B cell (primary cell): Measurements from ENCODE around the gene UPF1. TPM values are rescaled to one million over a fixed set of nuclear protein-coding genes. Genes with fewer than 3 reads are reported as not detected.

Source experiments
- ATAC-seq: fragments of 200-7000 bp; cut with Tn5 transposase; one replicate; pipeline ENCODE4 v1.10.0; 2021; ENCODE audit warnings: low read depth, mild to moderate bottlenecking, moderate number of reproducible peaks, moderate library complexity
- CTCF ChIA-PET: fragments of 350-600 bp; sonication (Branson Sonifier 250); formaldehyde crosslinking; loops from one replicate; lab custom pipeline; 2021; ENCODE audit warnings: antibody characterized with exemption, inconsistent platforms; lab: Charles Lee
- POLR2A ChIA-PET: fragments of 350-600 bp; sonication (Branson Sonifier 250); formaldehyde crosslinking; loops from one replicate; lab custom pipeline; 2021; ENCODE audit warnings: antibody characterized with exemption; lab: Charles Lee
- DNase-seq: peaks from one replicate; pipeline ENCODE4 v3.0.0; 2013
- H2AFZ ChIP-seq: 2 replicates; pipeline ENCODE4 v1.6.1; 2012; ENCODE audit warnings: mild to moderate bottlenecking, low read depth, low read length; ENCODE audit not compliant: insufficient read depth, poor library complexity, severe bottlenecking
- H3K27ac ChIP-seq, 2 donors: 1 replicate in 1 of 2; 2 replicates in 1 of 2; pipeline ENCODE4 v1.5.1; 2012 to 2013; ENCODE audit warnings: low read length in 2 of 2, mild to moderate bottlenecking in 2 of 2, moderate library complexity in 1 of 2
- H3K27me3 ChIP-seq, 4 experiments: fragments of 200-600 bp in 1 of 4; sonication (generic) in 1 of 4; replicated peaks in 1 of 4; 1 replicate in 2 of 4; 2 replicates in 2 of 4; pipeline versions ENCODE4 v1.6.1 to v1.7.0; 2013 to 2016; ENCODE audit warnings: low read length in 3 of 4, mild to moderate bottlenecking in 2 of 4, mixed read lengths in 1 of 4, moderate library complexity in 1 of 4; ENCODE audit not compliant: insufficient read depth in 4 of 4, control insufficient read depth in 3 of 4; ENCODE audit errors: control extremely low read depth in 1 of 4
- H3K36me3 ChIP-seq, 2 experiments: replicated peaks in 1 of 2; 1 replicate in 1 of 2; 2 replicates in 1 of 2; pipeline versions ENCODE4 v1.6.1 to v1.7.1; 2013; ENCODE audit warnings: low read length in 1 of 2; ENCODE audit not compliant: insufficient read depth in 2 of 2, control insufficient read depth in 1 of 2; ENCODE audit errors: control extremely low read depth in 1 of 2, extremely low read depth in 1 of 2
- H3K4me1 ChIP-seq, 2 donors: fragments of 200-600 bp in 1 of 2; sonication (generic) in 1 of 2; 1 replicate in 1 of 2; 2 replicates in 1 of 2; pipeline versions ENCODE4 v1.5.1 to v1.6.1; 2013 to 2017; ENCODE audit warnings: low read length in 2 of 2; ENCODE audit not compliant: control insufficient read depth in 2 of 2, insufficient read depth in 2 of 2
- H3K4me2 ChIP-seq: replicated peaks from 2 replicates; pipeline ENCODE3; 2012; ENCODE audit warnings: mild to moderate bottlenecking, low read depth, low read length; ENCODE audit not compliant: poor library complexity, severe bottlenecking
- H3K4me3 ChIP-seq, 5 experiments: fragments of 200-600 bp in 1 of 5; sonication (generic) in 1 of 5; 1 replicate in 3 of 5; 2 replicates in 2 of 5; pipeline versions ENCODE4 v1.5.1 to v1.7.0; 2011 to 2016; ENCODE audit warnings: low read length in 4 of 5, mild to moderate bottlenecking in 4 of 5, low read depth in 2 of 5, control low read depth in 1 of 5, moderate library complexity in 1 of 5; ENCODE audit not compliant: insufficient read depth in 1 of 5; ENCODE audit errors: control extremely low read depth in 1 of 5, extremely low read depth in 1 of 5
- H3K79me2 ChIP-seq: fragments of 200-600 bp; sonication (generic); one replicate; pipeline ENCODE4 v1.6.0; 2016; ENCODE audit warnings: low read length; ENCODE audit not compliant: control insufficient read depth, insufficient read depth
- H3K9ac ChIP-seq: fragments of 200-600 bp; sonication (generic); 2 replicates; pipeline ENCODE4 v1.6.1; 2017; ENCODE audit warnings: mild to moderate bottlenecking, low read length, moderate library complexity
- H3K9me3 ChIP-seq, 3 donors: one replicate each; pipeline versions ENCODE4 v1.6.1 to v1.7.1; 2013; ENCODE audit warnings: low read length in 2 of 3; ENCODE audit not compliant: control insufficient read depth in 2 of 3, insufficient read depth in 1 of 3; ENCODE audit errors: control extremely low read depth in 1 of 3
- H4K20me1 ChIP-seq: 2 replicates; pipeline ENCODE4 v1.6.0; 2012; ENCODE audit warnings: mild to moderate bottlenecking, low read length; ENCODE audit not compliant: insufficient read depth, control insufficient read depth, poor library complexity, severe bottlenecking
- H3K27ac Mint-ChIP-seq: one replicate; pipeline ENCODE4 v1.8.0; 2021; ENCODE audit warnings: mixed read lengths
- H3K27me3 Mint-ChIP-seq: one replicate; pipeline ENCODE4 v1.8.0; 2021; ENCODE audit warnings: mixed read lengths
- H3K4me1 Mint-ChIP-seq: one replicate; pipeline ENCODE4 v1.8.0; 2021; ENCODE audit warnings: mixed read lengths
- H3K4me3 Mint-ChIP-seq: one replicate; pipeline ENCODE4 v1.8.0; 2021; ENCODE audit warnings: mixed read lengths
- H3K9me3 Mint-ChIP-seq: one replicate; pipeline ENCODE4 v1.8.0; 2022; ENCODE audit warnings: mixed read lengths; ENCODE audit not compliant: insufficient read depth
- CTCF ChIP-seq: fragments of 200-600 bp; IDR thresholded peaks from one replicate; pipeline ENCODE4 v1.8.0; 2022; ENCODE audit warnings: antibody characterized with exemption, mild to moderate bottlenecking
- EZH2 ChIP-seq: IDR thresholded peaks from 2 replicates; pipeline ENCODE4 v1.6.1; 2012; ENCODE audit warnings: borderline replicate concordance, low read depth, mild to moderate bottlenecking, moderate library complexity, low read length; ENCODE audit not compliant: insufficient read depth, poor library complexity, severe bottlenecking
- WGBS: methylation state at CpG from one replicate; pipeline ENCODE4 v1.1.5; 2013; ENCODE audit warnings: missing lambda C conversion rate; ENCODE audit not compliant: insufficient coverage; 5-methylcytosine and 5-hydroxymethylcytosine counted together
- intact Hi-C: fragments of 100-400 bp; cut with micrococcal nuclease; formaldehyde crosslinking; loops from one replicate; pipeline ENCODE4 v1.10.0; 2022
- polyA plus RNA-seq: library from polyadenylated mRNA; depleted of rRNA; stranded (reverse); fragments of >200 nt; gene quantifications from 2 replicates; pipeline ENCODE4 v1.2.3, GENCODE V29; 2012
- total RNA-seq, 2 donors: library from RNA; stranded (reverse); fragments of 120-200 nt in 1 of 2; gene quantifications; 1 replicate in 1 of 2; 2 replicates in 1 of 2; pipeline versions ENCODE4 v1.2.3 to v1.2.4, GENCODE V29; 2013 to 2022

UPF1 gene
- total and polyA plus RNA-seq, 2 donors (not counting 1 experiment from before 2014, with no cell fraction given): 51.9 to 98.6 TPM

- no peak for ATAC-seq
- no peaks in the 10 kb centered on the region for H3K36me3 ChIP-seq
- 93% methylated on average over 25 of the region's 25 CpGs for WGBS
- H3K27ac ChIP-seq: no peak overlapping the region
- peaks cover 0 to 27% (median 4%) of the 10 kb centered on the region in 3 donors for H3K9me3 ChIP-seq
- no peaks in the 10 kb centered on the region for H4K20me1 ChIP-seq
- Mint-ChIP-seq H3K4me3 (no peak overlapping the region), H3K27ac (no peak overlapping the region), H3K4me1 (no peaks in the 10 kb centered on the region), H3K9me3 (peaks cover 3% of the 10 kb centered on the region), H3K27me3 (no peaks in the 10 kb centered on the region)
- peaks cover 0 to under 1% (median 0%) of the 10 kb centered on the region in 4 experiments for H3K27me3 ChIP-seq
- no peak for TF ChIP-seq EZH2
- no peak for TF ChIP-seq CTCF
- CTCF ChIA-PET: no interaction called here
- no peaks in the 10 kb centered on the region for H3K79me2 ChIP-seq
- H3K9ac ChIP-seq: no peak overlapping the region
- intact Hi-C loops: no loop called here
- no peak overlapping the region for H3K4me3 ChIP-seq
- H3K4me2 ChIP-seq: no peak overlapping the region
- POLR2A ChIA-PET: no interaction called here
- H3K4me1 ChIP-seq: no peaks in the 10 kb centered on the region
- H2AFZ ChIP-seq: no peak overlapping the region
- DNase-seq: no peak
Measured at GRCh38 chr19:18878058-18878797, 46.5 kb downstream of the UPF1 start.

DNA sequence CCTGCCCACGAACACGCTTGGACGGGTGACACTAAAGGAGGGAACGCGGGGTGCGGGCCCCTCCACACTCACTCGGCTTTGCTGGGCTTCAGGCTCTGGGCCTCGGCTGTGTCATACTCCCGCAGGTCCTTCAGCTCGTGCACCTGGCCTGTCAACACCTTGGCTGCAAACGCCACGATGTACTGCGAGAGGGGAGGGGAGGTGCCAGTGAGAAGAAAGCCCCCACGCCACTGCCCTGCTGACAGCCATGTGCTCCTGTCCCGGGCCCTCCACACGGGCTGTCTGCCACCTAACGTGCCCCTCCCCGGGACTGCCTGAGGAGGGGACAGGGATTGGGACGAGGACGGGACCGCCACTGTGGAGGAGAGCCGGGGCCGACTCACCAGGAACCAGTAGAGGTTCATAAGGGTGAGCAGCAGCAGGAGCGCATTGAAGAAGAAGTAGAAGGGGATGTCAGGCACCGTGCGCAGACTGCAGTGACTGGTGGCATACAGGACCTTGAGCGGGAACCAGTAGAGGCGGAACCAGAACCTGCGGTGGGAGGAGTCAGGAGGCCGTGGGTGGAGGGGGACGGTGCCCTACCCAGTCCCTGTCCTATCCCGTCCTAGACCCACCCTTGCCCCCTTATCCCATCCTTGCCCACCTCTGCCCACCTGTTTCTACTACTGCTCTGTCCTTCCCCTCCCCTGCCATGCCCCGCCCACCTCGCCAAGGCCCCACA is 47.3 kb downstream of the UPF1 start:
- H3K4me1 Mint-ChIP-seq: no peaks in the 10 kb centered on the region
- ATAC-seq (no peak), DNase-seq (no peak)
- H3K27ac Mint-ChIP-seq: no peak overlapping the region
- TF ChIP-seq CTCF: no peak
- TF ChIP-seq EZH2: no peak
- Histone ChIP-seq H3K9ac (no peak overlapping the region), H2AFZ (no peak overlapping the region), H3K27ac (no peak overlapping the region), H3K27me3 (no peaks in the 10 kb centered on the region), H4K20me1 (no peaks in the 10 kb centered on the region), H3K4me2 (no peak overlapping the region), H3K9me3 (peaks cover 0 to 27% (median 4%) of the 10 kb centered on the region in 3 donors), H3K36me3 (no peaks in the 10 kb centered on the region), H3K79me2 (no peaks in the 10 kb centered on the region), H3K4me1 (no peaks in the 10 kb centered on the region), H3K4me3 (no peak overlapping the region)
- no peaks in the 10 kb centered on the region for H3K27me3 Mint-ChIP-seq
- intact Hi-C loops: no loop called here
- H3K4me3 Mint-ChIP-seq: no peak overlapping the region
- WGBS: 93% methylated on average over 31 of the region's 34 CpGs
- ChIA-PET POLR2A (no interaction called here), CTCF (no interaction called here)
- H3K9me3 Mint-ChIP-seq: peaks cover 3% of the 10 kb centered on the region
